ENCODE data around the gene TMEM130. TPM values are rescaled to one million over a fixed set of nuclear protein-coding genes. Genes with fewer than 3 reads are reported as not detected.

Gene TMEM130
- total and polyA plus RNA-seq, 9 of the 15 experiments (the other 6 are each of a cell fraction or from before 2014, with no cell fraction given), result 0.07 TPM; not detected in 8

DNA sequence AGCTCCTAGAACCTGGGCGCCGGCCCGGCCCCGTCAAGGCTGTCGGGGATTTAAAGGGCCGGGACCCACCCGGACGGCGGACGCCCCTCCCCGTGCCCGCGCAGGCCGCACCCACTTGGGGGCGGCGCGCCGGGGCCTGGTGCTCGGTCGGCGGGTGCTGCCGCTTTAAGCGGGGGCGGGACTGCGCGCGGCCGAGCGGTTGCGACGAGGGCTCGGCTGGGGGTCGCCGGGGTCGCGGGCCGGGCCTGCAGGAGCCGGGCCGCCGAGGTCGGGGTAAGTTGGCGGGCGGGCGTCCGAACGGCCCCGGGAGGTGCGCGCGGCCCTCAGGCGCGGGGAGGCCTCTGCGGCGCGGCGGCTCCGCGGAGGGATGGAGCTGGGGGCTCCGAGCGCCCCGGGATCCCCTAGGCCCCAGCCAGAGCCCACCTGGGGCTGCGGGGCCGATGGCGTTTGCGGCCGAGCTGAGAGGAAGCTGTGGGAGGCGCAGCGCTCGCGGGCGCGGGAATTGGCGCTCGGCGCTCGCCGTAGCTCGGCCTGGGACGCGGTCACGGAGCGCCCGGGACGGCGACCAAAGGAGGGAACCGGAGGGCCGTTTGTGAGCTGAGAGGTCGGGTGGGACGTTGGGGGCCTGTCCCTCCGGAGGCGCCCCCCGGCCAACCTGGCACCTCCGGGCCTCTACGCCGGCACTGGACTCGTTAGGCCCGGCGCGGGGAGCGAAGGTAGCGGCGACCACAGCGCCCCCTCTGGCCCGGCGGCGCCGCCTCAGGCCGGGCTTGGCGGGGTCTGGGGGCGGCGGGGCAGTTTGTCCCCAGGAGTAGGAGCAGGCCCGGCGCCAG is 8.8 kb upstream of the TMEM130 start, which contains the start of gene TRRAP (continued):
- TF ChIP-seq, protein P1, sequence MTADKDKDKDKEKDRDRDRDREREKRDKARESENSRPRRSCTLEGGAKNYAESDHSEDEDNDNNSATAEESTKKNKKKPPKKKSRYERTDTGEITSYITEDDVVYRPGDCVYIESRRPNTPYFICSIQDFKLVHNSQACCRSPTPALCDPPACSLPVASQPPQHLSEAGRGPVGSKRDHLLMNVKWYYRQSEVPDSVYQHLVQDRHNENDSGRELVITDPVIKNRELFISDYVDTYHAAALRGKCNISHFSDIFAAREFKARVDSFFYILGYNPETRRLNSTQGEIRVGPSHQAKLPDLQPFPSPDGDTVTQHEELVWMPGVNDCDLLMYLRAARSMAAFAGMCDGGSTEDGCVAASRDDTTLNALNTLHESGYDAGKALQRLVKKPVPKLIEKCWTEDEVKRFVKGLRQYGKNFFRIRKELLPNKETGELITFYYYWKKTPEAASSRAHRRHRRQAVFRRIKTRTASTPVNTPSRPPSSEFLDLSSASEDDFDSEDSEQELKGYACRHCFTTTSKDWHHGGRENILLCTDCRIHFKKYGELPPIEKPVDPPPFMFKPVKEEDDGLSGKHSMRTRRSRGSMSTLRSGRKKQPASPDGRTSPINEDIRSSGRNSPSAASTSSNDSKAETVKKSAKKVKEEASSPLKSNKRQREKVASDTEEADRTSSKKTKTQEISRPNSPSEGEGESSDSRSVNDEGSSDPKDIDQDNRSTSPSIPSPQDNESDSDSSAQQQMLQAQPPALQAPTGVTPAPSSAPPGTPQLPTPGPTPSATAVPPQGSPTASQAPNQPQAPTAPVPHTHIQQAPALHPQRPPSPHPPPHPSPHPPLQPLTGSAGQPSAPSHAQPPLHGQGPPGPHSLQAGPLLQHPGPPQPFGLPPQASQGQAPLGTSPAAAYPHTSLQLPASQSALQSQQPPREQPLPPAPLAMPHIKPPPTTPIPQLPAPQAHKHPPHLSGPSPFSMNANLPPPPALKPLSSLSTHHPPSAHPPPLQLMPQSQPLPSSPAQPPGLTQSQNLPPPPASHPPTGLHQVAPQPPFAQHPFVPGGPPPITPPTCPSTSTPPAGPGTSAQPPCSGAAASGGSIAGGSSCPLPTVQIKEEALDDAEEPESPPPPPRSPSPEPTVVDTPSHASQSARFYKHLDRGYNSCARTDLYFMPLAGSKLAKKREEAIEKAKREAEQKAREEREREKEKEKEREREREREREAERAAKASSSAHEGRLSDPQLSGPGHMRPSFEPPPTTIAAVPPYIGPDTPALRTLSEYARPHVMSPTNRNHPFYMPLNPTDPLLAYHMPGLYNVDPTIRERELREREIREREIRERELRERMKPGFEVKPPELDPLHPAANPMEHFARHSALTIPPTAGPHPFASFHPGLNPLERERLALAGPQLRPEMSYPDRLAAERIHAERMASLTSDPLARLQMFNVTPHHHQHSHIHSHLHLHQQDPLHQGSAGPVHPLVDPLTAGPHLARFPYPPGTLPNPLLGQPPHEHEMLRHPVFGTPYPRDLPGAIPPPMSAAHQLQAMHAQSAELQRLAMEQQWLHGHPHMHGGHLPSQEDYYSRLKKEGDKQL (CRISPR knock-in tag; IDR thresholded peaks at IDR 0.05; ENCODE audit: borderline replicate concordance), result no peak
- TF ChIP-seq ADNP (tag; IDR thresholded peaks at IDR 0.05), result no peak
- TF ChIP-seq ZNF140 (CRISPR knock-in tag; IDR thresholded peaks at IDR 0.05), result no peak
- TF ChIP-seq ZZZ3 (IDR thresholded peaks at IDR 0.05), result no peak
- TF ChIP-seq MECOM (CRISPR knock-in tag; IDR thresholded peaks at IDR 0.05), result no peak
- TF ChIP-seq ZNF431 (CRISPR knock-in tag; IDR thresholded peaks at IDR 0.05), result no peak
- TF ChIP-seq ZNF274 (IDR thresholded peaks at IDR 0.05; ENCODE audit: borderline replicate concordance, low read depth, low read length), result no peak
- TF ChIP-seq KLF13 (tag; IDR thresholded peaks at IDR 0.05; ENCODE audit: borderline replicate concordance, low read depth), result no peak
- no peak for TF ChIP-seq BCLAF1 (IDR thresholded peaks at IDR 0.05; ENCODE audit: borderline replicate concordance in 1 of 2, control insufficient read depth in 1 of 2, low read depth in 2 of 2, low read length in 1 of 2)
- peak; percentile 65; the same call in 1 of the 2 replicates for TF ChIP-seq FOXP1 (CRISPR knock-in tag; IDR thresholded peaks at IDR 0.05)
- TF ChIP-seq RCOR1 (IDR thresholded peaks at IDR 0.05; ENCODE audit: borderline replicate concordance in 1 of 2, low read depth in 2 of 2, low read length in 2 of 2), result no peak
- no peak for TF ChIP-seq DMBX1 (CRISPR knock-in tag; IDR thresholded peaks at IDR 0.05; ENCODE audit: borderline replicate concordance)
- peak; percentile 41 to 90 for TF ChIP-seq NONO (IDR thresholded peaks at IDR 0.05; ENCODE audit: low read depth in 2 of 2, low read length in 1 of 2)

Measured in K562 (cell line).